Measurements from ENCODE around the gene ARL5C. TPM values are rescaled to one million over a fixed set of nuclear protein-coding genes. Genes with fewer than 3 reads are reported as not detected.
"Not testable (repeated sequence)": the region's sequence is repeated elsewhere in the genome, so short reads cannot be mapped to it uniquely, and the experiment has no call there.

Gene ARL5C
- total RNA-seq, 1 donor from 2014 or later, result not detected

DNA sequence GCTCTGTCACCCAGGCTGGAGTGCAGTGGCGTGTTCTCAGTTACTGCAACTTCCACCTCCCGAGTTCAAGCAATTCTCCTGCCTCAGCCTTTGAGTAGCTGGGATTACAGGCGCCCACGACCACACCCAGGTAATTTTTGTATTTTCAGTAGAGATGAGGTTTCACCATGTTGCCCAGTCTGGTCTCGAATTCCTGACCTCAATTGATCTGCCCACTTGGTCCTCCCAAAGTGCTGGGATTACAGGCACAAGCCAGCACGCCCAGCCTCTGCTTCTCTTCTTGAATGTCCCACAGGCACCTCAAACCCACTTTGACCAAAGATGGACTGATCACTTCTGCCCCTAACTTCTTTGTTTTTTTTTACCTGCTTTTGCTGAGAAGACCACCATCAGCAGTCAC, 4.6 kb upstream of the ARL5C start:
- intact Hi-C loops (cut with DNase I), result no loop called here
- DNase-seq (ENCODE audit: low spot score), result no peak

DNA sequence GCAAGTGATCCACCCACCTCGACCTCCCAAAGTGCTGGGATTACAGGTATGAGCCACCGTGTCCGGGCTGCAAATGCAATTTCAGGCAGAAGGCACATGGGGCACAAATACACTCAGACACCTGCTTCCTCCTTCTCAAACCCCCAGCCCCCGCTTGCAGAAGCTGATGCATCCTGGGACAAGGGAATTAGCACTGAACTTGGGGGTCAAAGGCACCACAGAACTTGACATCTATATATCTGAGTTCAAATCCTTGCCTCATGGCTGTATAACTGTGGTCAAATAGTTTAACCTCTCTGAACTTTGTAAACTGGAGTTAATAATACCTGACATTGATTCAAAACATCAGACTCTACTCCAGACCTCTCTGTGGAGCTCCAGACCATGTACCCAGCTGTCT, 4.1 kb upstream of the ARL5C start:
- no peak for DNase-seq (ENCODE audit: low spot score)
- intact Hi-C loops (cut with DNase I), result no loop called here

DNA sequence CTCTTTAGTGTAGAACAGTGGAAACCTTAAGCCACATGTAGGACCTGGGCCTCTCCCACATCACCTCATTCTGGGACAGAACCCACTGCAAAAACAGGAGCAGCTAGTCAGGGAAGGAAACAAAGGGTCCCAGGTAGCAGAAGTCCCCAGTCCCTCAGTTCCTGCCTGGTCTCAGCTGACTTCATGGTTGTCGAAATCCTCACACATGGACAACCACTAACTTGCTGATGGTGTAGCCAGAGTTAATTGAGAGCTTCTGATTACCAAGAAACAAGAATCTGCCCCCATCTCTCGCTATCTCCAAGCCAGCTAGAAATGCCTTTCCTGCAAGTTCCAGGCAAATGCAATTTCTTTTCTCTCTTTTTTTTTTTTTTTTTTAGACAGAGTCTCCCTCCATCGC, 3.6 kb upstream of the ARL5C start:
- intact Hi-C loops (cut with DNase I), result loop anchor here (10.0 kb wide), 1 partner anchor 65 kb away; no protein-coding TSS in a partner anchor
- DNase-seq (ENCODE audit: low spot score), result no peak

DNA sequence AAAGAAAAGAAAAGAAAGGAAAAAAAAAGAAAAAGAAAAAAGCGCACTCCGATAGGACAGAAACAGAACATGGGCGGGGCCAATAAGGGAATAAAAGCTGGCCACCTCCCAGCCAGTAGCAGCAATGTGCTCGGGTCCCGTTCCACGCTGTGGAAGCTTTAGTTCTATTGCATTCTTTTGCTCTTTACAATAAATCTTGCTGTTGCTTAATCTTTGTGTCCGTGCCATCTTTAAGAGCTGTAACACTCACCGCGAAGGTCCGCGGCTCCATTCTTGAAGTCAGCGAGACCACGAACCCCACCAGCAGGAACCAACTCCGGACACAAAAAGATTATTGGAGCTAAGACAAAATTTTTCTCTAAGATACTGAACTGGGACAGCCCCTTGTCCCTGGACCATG, 3.1 kb upstream of the ARL5C start:
- no peak for DNase-seq (ENCODE audit: low spot score)
- intact Hi-C loops (cut with DNase I), result loop anchor here (10.0 kb wide), 1 partner anchor 66 kb away; no protein-coding TSS in a partner anchor

DNA sequence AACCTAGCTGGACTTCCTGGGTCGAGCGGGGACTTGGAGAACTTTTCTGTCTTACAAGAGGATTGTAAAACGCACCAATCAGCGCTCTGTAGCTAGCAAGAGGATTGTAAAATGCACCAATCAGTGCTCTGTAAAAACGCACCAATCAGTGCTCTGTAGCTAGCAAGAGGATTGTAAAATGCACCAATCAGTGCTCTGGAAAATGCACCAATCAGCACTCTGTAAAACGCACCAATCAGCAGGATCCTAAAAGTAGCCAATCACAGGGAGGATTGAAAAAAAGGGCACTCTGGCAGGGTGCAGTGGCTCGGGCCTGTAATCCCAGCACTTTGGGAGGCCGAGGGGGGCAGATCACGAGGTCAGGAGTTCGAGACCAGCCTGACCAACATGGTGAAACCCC, 2.5 kb upstream of the ARL5C start:
- not testable (repeated sequence) for DNase-seq (ENCODE audit: low spot score)
- intact Hi-C loops (cut with DNase I), result loop anchor here (10.0 kb wide), 1 partner anchor 66 kb away; no protein-coding TSS in a partner anchor

DNA sequence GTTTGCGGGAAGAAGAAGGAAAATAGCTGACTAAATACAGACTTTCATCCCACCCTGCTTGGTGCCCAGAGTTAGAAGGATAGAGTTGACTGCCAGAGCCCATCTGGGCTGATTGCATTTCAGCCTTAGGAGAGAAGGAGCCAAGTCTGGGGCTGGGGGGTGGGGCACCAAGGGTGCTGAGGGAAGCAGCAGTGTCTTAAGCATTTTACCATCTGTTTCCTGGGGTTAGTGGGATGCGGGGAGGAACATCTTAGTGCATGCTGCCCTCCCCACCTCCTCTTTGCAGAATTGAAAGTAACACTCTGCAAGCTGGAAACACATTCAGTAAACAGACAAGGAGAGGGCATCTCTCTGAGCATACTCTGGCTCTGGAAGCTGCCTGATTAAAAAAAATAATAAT, 1.5 kb upstream of the ARL5C start:
- DNase-seq (ENCODE audit: low spot score), result no peak

DNA sequence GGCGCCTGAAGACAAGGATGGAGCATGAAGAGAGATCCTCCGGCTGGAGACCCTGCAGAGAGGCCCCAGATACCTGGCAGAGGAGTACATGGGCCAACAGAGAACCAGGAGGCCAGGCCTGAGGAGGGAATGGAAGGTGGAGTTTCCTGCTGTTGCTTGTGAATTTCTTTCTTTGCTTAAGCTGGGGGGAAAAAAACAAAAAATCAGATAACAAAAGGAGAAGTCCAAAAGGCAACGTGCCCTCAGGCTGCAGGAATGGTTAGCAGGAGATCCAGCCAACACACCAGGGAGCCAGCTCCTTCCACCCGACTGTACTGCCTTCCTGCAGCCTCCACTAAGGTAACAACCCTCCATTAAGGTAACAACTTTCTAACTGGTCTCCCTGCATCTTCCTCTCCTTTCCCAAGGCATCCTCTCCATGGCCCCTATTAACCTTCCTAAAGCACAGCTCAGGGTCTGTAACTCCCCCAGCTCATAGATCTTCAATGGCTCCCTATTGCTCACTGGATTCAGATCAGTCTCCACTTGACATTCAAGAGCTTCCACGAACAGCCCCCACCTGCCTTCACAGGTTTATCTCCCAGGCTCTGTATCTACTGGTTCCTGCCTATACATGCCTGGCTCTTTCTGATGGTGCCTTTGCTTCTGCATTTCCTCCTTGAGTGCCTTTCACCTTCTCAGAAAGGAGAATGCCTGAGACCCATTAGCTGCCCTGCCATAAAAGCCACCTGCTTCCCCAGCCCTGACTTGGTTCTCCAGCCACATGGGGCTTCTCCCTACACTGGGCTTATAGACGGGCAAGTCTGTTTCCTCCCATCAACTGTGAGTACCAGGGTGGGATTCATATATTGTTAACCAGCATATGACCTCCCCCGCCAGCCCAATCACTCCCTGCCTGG, 725 bp upstream of the ARL5C start:
- no peak for DNase-seq (ENCODE audit: low spot score)
- intact Hi-C loops (cut with DNase I), result loop anchor here (10.0 kb wide), 1 partner anchor 68 kb away; no protein-coding TSS in a partner anchor

More for the DNA sequence above, 1.5 kb upstream of the ARL5C start:
- intact Hi-C loops (cut with DNase I), result loop anchor here (10.0 kb wide), 1 partner anchor 67 kb away; no protein-coding TSS in a partner anchor

DNA sequence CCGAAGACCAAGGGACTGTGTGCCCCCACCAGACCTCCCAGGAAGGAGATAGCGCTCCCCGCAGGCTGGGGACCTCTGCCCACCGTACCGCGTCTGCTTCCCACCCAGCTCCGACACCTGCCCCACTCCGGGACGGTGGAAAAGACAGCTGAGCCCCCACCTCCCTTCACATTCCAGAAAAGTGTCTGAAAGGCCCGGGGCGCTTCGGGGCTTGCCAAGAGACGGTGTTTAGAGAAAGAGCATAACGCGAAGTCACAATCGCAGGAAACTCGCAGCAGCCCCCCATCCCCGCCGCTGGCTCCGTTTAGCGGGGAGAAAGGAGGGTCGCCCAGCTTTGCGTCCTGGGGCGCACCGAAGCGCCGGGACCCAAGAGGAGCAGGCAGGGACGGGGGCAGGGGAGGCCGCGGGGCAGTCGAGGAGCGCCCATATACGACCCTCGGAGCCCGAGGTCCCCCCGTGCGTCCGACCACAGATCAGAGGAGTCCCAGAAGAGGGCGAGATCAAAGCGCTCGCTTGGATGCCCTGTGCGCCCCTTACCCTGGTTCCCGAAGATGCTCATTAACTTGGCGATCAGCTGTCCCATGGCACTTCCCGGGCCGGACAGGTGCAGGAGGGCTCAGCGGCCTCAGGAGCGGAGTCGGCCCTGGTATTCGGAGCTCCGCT, 652 bp downstream of the ARL5C start:
- intact Hi-C loops (cut with DNase I), result loop anchor here (10.0 kb wide), 1 partner anchor 69 kb away; no protein-coding TSS in a partner anchor

DNA sequence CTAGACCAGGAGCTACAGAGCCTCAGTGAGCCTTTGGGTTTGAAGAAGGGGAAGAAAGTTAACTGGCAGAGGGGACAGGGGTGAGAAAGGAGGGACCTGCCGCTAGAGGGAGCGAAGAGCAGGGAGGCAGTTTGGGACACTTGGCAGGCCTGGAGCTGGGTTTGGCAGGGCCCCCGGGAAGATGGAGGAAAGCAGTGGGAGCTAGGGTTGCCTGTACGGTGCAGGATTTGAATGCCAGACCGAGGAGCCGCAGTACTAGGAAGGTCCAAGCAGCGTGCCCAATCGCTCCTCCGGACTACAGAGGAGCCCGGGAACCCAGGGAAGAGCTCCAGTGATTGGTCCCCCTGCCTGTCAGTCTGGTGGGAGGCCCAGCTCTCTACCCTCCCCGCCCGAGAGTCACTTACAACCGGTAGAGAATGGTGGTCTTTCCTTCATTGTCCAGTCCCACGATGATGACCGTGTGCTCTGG, 1.3 kb downstream of the ARL5C start:
- DNase-seq (ENCODE audit: low spot score), result peak; percentile 92
- intact Hi-C loops (cut with DNase I), result loop anchor here (10.0 kb wide), 1 partner anchor 70 kb away; no protein-coding TSS in a partner anchor

More for the DNA sequence above, 652 bp downstream of the ARL5C start:
- no peak for DNase-seq (ENCODE audit: low spot score)

DNA sequence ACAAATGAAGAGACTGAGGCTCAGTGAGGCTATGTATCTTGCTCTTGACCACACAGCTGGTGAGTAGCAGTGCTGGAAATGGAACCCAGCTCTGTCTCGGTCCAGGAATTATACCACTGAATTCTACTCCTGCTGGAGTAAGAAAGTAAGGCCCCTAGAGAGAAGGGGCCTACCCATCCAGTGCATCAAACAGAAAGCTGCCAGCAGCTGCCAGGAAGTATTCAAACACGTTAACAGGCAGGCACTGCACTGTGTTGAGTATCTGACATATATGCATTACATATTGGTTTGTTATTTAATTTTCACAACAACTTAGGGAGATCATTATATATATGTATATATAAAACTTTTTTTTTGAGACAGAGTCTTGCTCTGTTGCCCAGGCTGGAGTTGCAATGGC, 4.0 kb downstream of the ARL5C start:
- no peak for DNase-seq (ENCODE audit: low spot score)
- intact Hi-C loops (cut with DNase I), result loop anchor here (10.0 kb wide), 1 partner anchor 73 kb away; no protein-coding TSS in a partner anchor

DNA sequence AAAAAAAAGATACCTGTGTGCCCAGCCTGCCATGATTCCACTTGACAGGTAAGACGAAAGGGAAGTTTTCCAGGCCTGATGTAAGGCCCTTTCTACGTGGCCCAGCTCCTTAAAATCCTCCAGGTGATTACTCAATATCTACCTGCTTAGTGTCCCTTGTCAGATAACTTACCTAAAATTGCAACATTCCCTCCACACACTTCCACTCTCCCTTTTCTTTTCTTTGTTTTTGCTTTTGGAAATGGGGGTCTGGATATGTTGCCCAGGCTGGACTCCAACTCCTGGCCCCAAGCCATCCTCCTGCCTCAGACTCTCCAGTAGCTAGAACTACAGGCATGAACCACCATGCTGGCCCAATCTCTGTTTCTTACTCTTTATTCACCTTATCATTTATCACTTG, 7.3 kb downstream of the ARL5C start:
- DNase-seq (ENCODE audit: low spot score), result no peak
- intact Hi-C loops (cut with DNase I), result loop anchor here (10.0 kb wide), 1 partner anchor 424 kb away; the partner anchor contains the start of gene CISD3

DNA sequence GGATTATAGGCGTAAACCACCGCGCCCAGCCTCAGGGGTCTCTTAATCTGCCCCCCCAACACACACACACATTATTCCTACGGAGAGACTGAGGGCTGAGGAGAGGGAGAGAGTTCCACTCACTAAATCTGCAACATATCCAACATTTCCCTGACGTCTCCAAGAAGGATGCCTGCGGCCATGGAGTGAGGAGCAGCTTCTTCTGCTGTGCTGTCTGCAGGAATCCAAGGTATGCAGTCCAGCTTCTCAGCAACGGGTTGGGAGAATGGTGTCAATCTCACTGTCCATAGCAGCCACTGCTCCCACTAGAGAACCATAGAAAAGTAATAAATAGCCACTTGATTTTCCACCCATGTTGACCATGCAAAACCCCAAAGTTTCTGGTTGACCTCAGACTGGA, 9.5 kb downstream of the ARL5C start:
- intact Hi-C loops (cut with DNase I), result loop anchor here (10.0 kb wide), 1 partner anchor 422 kb away; the partner anchor contains the start of gene CISD3
- DNase-seq (ENCODE audit: low spot score), result no peak

DNA sequence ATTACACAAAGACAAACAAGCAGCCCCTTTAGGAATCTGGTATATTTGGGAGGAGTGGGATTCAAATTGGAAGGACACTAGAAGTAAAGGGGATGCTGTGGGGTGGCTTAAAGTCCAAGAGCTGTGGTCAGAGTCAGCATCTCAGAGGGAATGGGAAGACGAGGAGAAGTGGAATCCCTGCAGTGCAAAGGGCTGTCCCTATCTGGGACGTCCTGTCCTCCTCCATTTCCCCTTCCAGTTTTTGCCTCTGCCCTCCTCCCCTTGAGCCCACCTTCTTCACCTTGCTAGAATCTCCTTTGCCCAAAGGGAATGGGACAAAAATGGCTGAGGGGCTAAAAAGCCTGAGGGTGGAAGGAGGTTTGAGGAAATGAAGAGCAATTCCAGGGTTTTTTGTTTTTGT, 10.3 kb downstream of the ARL5C start:
- DNase-seq (ENCODE audit: low spot score), result no peak
- intact Hi-C loops (cut with DNase I), result loop anchor here (10.0 kb wide), 1 partner anchor 421 kb away; the partner anchor contains the start of gene CISD3

DNA sequence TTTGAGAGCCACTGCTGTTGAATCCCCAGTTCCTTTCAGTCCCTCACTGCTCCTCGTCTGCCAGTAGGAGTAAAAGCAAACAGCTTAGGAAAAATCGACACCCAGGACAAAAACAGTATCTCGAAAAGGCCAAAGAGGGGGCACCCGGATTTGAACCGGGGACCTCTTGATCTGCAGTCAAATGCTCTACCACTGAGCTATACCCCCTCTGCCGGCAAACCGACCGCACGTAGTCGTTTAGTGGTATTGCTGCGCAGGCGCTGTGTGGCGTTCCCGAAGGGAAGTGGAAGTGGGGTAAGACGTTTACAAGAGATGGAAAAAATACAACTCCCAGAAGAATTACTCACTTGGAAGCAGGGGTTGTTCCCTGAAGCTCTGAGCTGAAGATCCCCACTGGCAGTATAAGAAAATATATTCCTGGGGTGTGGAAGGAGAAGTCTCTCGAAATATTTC, 12.3 kb downstream of the ARL5C start:
- DNase-seq (ENCODE audit: low spot score), result peak; percentile 95
- intact Hi-C loops (cut with DNase I), result loop anchor here (2.0 to 10.0 kb wide), 5 partner anchors 97 to 419 kb away; partner anchors contain the start of genes CISD3 and FBXO47

DNA sequence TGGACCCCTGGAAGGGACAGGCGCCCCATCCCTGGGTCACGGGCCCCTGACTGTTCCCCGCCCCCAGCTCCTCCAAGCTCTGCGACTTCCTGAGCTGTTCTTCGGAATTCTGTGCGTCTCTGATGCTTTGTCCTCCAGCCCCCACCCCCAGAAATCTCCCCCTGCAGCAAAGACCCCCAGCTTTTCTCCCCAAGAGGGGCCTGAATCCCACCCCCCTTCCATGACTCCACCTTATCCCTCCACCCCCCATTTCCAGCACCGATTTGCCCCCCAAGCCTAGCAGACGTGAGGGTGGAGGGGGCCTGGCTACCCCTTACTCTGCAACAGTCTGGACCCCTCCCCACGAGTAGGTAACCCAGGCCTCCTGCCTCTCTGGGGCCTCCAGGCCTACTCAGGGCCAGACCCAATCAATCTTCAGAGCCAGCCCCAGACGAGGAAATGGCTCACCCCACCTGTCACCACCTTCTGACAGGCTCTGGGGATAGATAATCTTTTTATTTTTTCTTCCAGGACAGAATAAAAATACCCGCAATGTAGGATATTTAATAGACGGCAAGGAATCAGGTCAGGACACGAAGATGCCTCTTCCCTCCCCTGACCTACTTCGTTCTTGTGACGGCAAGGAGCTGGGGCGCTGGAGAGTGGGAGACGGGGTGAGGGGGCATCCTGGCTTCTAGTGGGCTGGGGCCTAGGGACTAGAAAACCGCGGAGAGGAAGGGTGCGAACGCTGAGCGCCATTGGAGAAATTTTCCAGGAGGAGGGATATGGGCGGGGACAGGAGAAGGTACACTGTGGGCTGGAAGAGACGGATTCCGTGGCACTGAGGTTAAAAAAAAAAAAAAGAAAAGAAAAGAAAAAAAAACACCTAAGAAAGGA, 13.8 kb downstream of the ARL5C start:
- no peak for DNase-seq (ENCODE audit: low spot score)
- intact Hi-C loops (cut with DNase I), result loop anchor here (1.0 to 10.0 kb wide), 6 partner anchors 95 to 417 kb away; partner anchors contain the start of genes CISD3 and FBXO47

DNA sequence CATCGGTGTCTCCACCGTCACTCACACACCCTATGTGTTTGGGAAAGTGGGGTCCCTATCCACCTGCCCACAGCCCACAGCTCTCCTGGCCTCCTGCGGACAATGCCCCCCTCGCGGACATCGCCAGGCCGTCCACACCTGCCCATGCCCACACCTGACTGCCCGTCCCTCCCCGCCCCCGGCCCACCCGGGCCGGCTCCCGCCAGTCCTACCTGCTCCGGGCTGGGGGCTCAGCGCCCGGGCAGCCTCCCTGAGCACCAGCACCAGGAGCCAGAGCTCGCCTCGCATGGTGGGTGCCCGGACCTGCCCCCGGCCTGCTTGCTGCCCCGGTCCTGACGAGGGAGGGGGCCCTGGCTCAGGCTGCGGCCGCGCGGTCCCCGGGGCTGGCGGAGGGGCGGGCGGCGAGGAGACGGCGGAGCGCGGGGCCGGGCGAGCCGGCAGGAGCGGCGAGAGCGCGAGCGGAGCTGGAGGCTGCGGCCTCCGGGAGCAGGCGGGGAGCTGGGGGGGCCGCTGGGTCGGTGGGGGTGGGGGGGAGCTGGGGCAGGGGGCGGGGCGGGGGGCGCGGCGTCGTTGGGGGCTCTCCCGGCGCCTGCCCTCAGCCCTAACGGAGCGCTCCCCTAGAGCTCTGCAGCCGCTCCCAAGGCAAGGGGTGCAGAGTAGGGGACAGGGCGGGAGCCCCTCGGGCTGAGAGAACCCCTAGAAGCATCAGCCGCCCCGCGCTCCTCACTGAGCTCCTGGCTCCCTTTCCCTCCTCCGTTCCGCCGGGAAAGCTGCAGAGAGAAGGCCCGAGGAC, 14.6 kb downstream of the ARL5C start, which contains the start of gene PLXDC1:
PLXDC1 (minus strand) TSS at position 488 of the 793 bp plus-strand sequence; CDS start at position 288, 200 bp downstream.
- no peak for DNase-seq (ENCODE audit: low spot score)
- intact Hi-C loops (cut with DNase I), result loop anchor here (5.0 to 10.0 kb wide), 4 partner anchors 149 to 417 kb away; partner anchors contain the start of genes CISD3 and FBXO47

DNA sequence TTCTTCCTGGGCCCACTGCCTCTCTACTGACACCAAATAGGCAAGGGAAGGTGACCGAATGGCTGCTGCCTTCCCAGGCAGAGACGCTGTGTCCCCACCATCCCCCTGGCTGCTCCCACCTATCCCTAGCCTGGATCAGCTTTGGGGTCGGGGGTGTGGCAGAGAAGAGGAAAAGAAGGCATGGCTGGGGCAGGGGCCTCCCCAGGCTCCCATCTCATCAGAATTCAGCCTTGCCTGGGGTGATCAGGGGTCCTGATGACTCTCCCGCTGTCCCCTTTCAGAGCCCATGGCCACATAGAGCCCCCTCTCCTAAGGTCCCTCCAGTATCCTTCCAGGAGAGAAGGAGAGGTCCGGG, 15.2 kb downstream of the ARL5C start:
- intact Hi-C loops (cut with DNase I), result loop anchor here (5.0 to 10.0 kb wide), 4 partner anchors 148 to 416 kb away; partner anchors contain the start of genes CISD3 and FBXO47
- DNase-seq (ENCODE audit: low spot score), result no peak
